CD4-positive, alpha-beta T cell treated with Interleukin-17A for 1 hour (primary cell): Measurements from ENCODE around the gene INTS11.
"Not testable (repeated sequence)": the region's sequence is repeated elsewhere in the genome, so short reads cannot be mapped to it uniquely, and the experiment has no call there.

Experiments used
- DNase-seq: peaks from one replicate; pipeline ENCODE4 v3.0.0-alpha.2; 2020

The INTS11 gene

GRCh38 chr1:1329304-1330210 lies 5.1 kb upstream of the INTS11 start:
- DNase-seq = no peak

DNA sequence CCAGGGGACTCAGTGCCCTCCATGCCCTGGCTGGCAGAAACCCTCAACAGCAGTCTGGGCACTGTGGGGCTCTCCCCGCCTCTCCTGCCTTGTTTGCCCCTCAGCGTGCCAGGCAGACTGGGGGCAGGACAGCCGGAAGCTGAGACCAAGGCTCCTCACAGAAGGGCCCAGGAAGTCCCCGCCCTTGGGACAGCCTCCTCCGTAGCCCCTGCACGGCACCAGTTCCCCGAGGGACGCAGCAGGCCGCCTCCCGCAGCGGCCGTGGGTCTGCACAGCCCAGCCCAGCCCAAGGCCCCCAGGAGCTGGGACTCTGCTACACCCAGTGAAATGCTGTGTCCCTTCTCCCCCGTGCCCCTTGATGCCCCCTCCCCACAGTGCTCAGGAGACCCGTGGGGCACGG lies 3.8 kb upstream of the INTS11 start:
- DNase-seq = no peak

DNA sequence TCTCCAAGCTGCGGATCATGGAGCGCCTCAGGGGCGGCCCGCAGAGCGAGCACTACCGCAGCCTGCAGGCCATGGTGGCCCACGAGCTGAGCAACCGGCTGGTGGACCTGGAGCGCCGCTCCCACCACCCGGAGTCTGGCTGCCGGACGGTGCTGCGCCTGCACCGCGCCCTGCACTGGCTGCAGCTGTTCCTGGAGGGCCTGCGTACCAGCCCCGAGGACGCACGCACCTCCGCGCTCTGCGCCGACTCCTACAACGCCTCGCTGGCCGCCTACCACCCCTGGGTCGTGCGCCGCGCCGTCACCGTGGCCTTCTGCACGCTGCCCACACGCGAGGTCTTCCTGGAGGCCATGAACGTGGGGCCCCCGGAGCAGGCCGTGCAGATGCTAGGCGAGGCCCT lies 2.8 kb upstream of the INTS11 start:
- no peak for DNase-seq

GRCh38 chr1:1326075-1326605 lies 1.7 kb upstream of the INTS11 start:
- DNase-seq = no peak

DNA sequence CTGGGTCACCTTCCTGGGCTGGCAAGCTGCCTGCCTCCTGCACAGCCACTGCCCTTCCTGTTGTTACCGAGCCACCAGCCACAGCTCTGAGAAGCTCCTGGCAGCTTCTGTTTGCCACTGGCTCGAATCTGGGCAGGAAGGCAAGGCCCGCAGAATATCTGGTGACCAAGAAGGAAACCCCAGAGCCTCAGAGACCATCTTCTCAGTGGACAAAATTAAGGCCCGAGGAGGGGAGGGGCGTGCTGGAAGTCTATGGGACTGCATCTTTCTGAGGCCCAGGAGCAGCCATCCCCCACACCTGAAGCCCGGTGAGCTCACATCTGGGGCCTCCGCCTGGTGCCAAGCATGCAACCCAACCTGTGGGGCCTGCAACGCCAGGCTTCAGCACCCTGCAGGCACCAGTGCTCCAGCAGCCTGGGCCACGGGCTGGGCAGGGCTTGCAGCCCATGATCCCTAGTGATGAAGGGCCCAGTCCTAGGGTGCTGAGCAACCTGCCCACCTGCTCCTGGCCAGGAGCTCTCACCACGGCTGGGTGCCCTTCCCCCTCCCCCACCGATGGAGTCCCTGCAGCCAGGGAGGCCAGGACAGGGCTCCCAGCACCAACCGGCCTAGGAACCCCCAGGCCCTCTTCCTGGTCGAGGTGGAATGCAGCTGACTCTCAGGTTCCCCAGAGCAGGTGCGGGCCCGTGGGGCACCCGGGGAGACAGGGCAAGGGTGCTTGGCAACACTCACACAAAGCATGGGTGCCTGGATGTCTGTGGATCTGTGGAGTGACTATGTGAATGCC lies 1.0 kb upstream of the INTS11 start:
- no peak for DNase-seq

DNA sequence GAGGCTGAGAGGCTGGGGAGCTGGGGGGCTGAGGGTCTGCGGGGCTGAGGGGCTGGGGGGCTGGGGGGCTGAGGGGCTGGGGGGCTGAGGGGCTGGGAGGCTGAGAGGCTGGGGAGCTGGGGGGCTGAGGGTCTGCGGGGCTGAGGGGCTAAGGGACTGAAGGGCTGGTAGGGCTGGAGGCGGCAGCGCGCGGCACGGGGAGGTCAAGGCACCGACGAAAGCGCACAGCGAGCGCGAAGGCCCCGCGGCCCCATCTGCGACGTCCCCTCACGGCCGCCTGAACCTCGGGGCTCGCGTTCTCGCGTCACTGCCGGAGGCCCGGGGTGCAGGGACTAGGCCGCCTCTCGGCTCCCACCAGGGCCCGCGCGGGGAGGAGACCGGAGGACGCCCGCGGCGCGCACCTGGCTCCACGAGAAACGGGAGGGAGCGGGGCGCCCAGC lies 356 bp downstream of the INTS11 start:
- DNase-seq = no peak

- DNase-seq = no peak
Observed at GRCh38 chr1:1322952-1323351, 1.5 kb downstream of the INTS11 start.

DNA sequence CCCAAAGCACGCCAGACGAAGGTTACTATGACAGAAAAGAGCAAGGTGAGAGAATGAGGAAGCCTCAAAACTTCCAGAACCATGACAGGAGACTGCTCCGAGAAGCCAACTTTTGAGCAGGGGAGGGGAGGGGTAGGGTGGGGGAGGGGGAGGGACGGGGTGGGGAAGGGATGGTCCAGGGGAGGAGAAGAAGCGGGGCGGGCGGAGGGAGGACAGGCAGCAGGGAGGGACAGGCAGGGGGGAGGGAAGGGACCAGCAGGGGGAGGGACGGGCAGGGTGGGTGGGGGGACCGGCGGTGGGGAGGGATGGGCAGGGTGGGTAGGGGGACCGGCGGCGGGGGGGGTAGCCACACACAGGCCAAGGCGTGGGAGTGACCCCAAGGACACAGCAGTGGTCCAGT lies 2.0 kb downstream of the INTS11 start:
- DNase-seq = no peak

DNA sequence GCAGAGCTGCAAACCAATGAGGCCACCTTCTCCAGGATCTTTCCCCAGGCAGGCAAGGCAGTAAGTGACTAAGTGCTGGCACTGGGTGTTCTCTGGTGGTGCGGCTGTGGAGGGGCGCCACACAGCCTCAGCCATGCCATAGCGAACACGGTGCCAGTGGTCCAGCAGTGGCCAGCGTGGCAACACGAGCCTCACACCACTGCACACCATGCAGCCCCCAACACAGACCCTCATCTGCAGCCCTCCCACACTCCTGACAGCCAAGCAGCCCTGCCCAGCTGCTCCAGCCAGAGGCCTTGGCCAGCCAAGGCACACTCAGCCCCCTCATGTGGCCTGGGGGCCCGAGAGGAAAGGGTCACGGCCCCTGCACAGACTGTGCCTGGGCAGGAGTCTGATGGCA lies 3.0 kb downstream of the INTS11 start:
- DNase-seq = no peak

- no peak for DNase-seq
Observed at GRCh38 chr1:1320666-1321448, 3.6 kb downstream of the INTS11 start.

DNA sequence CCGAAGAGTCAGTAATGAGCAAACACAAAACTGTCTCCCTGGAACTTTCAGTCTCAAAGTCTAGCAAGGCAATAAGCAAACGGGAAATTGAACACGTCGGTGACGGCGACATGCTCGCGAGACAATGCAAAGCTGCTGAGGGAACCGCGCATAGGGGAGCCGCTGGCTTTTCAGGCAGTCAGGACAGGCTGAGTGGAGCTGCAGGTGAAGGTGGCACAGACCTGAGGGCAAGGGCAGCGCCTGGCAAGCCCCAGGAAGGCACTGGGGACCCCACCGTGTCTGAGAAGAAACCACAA lies 4.9 kb downstream of the INTS11 start:
- no peak for DNase-seq

DNA sequence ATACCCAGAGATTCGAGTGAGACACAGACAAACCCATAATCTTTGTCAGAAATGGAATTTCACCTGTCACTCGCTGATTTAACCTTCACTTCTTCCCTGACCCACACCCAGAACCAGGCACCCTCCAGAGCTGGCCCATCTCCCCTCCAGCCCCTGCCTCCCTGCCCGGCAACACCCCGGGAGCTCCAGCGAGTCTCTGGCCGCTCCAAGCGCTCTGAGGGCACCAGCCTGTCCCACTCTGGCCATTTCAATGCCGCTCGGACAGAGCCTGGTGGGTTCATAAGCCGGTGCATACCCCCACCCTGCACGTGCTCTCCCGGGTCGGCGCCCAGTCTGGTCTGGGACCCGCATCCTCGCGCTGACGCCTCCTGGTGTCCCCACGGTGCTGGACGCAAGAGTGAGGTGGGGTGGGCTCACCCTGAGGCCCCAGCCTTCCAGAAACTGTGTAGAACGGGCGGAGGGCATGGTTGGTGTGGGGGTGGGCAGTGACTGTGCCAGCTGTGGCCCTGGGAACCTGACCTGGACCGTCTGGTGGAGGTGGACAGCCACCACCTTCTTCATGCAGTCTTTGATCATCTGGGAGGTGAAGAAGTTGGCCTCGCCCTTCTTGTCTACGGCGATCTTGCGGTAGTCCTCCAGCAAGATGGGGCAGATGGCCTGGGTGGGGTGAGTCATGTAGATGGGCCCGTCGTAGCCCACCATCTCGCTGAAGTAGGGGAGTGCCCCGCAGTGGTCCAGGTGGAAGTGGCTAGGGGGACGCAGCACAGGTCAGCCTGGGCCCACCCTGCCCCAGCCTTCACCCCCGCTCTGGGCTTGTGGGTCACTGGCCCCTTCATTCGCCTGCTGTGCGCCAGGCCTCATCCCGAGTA lies 5.4 kb downstream of the INTS11 start:
- no peak for DNase-seq

DNA sequence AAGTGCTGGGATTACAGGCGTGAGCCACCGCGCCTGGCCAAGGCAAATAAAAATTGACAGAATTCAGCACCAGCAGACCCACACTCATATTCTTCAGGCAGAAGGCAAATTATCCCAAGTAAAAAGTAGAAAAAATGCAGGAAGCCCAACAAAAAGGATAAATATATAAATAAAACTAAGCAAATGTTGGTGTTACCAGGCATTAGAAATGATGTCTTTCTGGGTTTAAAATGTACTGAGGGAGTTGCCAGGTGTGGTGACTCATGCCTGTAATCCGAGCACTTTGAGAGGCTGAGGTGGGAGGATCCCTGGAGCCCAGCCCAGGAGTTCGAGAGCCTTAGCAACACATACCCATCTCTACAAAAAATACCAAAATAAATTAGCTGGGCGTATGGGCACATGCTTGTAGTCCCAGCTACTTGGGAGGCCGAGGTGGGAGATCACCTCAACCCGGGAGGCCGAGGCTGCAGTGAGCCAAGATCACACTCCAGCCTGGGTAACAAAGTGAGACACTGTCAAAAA lies 6.3 kb downstream of the INTS11 start:
- no peak for DNase-seq

- DNase-seq = no peak
Observed at GRCh38 chr1:1317420-1317819, 7.0 kb downstream of the INTS11 start.

DNA sequence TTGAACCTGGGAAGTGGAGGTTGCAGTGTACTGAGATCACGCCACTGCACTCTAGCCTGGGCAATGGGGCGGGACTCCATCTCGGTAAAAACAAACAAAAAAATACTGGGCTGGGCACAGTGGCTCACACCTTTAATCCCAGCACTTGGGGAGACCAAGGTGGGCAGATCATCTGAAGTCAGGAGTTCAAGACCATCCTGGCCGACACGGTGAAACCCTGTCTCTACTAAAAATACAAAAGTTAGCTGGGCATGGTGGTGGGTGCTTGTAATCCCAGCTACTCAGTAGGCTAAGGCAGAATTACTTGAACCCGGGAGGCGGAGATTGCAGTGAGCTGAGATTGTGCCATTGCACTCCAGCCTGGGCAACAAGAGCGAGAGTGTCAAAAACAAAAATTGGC lies 8.3 kb downstream of the INTS11 start:
- DNase-seq = not testable (repeated sequence)

DNA sequence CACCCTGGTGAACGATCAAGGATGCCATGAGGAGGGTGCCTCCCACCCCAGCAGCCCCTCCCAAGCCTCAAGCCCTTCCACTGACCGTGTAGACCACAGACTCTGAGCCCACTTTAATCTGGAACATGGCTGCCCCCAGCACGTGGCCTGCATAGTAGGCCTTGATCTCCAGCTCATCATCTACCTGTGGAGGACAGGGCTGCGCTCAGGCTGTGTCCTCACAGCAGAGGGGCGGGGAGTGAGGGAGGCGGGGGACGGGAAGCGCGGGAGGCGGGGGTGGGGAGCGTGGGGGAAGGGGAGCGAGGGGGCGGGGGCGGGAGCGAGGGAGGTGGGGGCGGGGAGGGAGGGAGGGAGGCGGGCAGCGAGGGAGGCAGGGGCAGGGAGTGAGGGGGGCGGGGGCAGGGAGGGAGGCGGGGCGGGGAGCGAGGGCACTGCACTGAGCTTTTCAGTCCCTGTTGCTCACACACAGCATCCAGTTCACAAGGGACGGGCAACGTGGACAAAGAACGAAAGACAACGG lies 9.0 kb downstream of the INTS11 start:
- no peak for DNase-seq

DNA sequence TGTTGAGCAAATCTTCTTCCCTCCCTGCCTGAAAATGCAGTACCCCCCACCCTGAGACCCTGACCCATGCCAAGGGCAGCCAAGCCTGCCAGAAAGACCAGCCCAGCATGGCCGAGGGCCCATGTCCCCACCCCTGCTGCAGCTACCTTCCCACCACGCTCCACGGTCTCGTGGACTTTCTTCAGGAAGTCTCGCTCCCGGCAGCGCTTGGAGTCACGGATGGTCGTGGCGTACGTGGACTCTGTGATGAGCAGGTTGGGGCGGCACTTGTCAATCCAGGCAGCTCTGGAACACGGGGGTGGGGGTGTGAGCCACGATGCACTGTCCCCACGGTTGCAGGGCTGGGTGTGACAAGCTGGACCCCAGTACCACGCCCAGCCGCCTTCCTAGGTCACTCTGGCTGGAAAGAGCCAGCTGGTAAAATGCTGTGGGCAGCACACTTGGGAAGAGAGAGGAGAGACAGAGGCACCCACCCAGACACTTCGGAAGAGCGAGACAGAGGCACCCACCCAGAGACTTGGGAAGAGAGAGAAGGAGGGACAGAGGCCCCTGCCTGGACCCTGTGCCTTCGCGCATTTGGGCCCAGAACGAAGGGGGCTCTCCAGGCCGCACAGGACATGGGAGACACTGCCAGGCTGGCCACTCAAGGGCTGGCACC lies 9.7 kb downstream of the INTS11 start:
- no peak for DNase-seq

DNA sequence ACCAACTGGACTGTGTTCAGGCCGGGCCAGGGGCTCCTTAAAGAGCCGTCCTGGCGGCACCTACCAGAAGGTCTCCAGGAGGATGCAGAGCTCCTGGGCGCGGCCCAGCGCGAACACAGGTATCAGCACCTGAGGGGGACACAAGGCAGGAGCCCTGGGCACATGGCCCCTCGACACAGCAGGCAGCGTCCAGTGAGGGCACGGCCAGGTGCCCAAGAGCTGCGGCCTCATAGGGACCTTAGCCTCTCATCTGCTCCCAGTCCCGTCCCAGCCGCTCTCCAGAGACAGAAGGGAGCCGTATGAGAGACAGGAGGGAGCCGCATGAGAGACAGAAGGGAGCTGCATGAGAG lies 10.2 kb downstream of the INTS11 start:
- DNase-seq = no peak

DNA sequence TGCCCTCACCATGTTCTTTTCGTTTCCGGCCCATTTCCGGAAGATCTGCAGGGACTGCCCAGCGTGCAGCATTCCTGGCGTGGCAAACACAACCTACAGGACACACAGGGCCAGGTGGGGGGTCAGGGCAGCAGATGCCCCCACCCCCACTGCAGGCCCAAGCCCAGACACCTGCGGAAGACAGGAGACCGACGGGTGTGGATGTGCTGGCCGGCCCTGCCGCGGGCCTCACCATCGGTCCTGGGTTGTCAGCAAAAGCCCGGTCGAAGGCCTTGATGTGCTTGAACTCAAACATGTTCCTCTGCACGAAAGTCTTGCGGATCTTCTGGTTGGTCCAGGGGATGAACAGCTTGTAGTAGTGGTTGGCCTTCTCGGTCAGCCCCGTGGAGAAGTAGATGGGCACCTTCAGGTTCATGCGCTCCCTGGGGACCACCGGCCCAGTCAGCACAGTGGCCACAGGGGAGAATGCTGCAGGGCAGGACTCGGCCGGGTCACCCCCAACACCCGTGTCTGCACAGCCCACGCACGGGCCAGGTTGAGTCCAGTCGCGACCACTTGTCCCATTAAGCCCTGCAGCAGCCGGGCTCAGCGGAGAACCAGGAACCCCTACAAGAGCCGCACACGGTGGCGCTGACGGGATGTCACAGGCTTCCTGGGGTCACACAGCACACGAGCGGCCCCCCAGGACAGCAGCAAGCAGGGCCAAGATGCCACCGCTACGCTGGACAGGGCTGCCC lies 10.8 kb downstream of the INTS11 start:
- no peak for DNase-seq
